NCI-H1930 (cell line): ENCODE results near the gene TOP3B.
"Not testable (repeated sequence)": the region's sequence is repeated elsewhere in the genome, so short reads cannot be mapped to it uniquely, and the experiment has no call there.

Experiments
- DNase-seq, 2 experiments: peaks; one replicate each; lab custom pipeline; 2025; lab: John Stamatoyannopoulos, UW

TOP3B gene

DNA sequence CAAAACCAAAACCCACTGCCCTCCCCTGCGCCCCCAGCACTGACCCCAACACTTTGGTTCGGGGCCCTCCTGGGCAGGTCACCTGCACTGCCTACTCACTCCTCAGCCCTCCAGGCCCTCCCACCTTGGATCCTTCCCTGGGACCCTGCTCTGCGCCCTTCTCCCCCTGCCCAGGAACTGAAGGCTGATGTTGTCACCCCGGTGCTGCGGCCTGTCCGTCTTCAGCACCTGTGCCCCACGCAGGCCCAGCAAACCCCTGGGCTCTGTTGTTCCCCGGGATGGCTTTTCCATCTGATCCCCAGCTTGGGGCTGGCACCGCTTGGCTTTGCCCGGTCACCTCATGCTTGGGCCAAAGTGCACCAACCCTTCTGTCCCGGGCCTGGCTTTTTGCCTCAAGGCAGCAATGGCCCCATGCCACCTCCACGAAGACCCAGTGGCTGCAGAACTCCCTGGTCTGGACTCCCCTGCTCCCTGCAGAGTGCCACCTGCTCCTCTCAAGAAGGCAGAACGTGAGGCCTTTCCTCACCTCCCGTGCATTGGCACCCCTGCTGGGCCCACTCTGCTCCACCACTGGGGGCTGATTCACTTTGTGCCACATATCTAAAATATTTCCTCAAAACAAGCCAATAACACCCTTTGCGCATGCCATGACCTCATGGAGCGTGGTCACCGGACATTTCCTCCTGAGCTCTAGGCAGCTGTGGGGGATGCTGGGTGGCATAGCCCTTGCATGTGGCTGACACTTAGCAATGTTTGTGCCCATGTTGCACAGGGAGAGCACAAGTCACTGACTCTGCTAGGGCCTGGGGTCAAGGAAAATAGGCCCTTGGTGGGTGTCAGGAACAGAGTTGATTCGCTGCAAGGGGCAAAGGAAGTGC, 38.8 kb downstream of the TOP3B start:
- no peak for DNase-seq

DNA sequence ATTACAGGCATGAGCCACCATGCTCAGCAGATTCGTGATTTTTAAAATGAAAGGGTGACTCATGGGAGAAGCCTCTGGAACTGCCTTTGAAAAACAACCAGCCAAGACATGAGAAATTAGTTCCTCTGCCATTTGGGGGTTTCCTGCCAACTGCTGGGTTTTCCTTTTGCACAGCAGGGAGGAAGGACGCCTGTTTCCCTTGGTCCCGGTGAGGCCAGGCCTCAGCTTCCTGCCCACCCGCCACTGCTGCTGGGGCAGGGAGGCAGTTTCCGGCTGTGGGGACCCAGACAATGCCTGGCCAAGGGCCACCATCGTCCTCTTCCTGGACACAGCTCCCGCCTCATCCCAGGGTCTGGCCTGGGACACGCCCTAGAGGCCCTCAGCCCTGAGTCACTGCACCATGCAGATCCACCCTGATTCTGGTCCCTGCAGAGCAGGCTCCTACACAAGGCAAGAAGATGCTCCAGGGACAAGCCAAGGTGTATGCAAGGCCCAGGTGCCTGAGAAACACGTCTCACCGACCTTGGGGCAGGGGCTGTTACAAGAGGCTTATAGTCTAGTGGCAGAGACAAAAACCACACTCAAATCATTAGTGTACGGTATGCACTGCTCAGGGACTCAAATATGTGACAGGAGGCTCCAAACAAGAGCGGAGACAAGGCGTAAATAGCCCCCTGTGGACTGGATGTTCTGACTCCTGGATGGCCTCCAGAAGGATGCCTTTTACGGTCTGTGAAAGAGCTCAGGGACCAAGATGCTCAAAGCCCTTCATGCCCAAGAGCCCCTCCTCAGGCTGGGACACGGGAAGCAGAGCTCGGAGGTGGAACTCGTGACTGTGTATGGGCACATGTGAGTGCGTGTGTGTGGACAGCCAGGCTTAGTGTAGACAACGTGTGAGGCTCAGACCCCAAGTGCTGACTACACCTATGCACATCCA, 39.9 kb downstream of the TOP3B start:
- DNase-seq: no peak

DNA sequence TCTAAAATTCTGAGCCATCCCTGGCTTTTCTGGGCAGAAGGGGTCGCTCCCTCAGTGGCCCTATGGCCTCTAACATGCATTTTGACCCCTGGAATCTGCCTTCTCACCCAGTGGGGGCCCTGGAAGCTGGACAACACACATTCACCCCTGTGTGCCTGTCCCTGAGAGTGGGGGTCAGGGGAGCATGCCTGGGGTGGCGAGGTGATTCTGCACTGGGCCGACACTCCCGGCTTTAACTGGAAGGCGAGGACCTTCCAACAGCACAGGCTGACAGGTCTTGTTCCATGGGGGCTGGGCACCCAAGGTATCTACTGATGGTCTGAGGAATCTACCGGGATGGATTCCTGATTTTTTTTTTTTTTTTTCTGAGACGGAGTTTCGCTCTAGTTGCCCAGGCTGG, 40.7 kb downstream of the TOP3B start:
- DNase-seq: no peak

DNA sequence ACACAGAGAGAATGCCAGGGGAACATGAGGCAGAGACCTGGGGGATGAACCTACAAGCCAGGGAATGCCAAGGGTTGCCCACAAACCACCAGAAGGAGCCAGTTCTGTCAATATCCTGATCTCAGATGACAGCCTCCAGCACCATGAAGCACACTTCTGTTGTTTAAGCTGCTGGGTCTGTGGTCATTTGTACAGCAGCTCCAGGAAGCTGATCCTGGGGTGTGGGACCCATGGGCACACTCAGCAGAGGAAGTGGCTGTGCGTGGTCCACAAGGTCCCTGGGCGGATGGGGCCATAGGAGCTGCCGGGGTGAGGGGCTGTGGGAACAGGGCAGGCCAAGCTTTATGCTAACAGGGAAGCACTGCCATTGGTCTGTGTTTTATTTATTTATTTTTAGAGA, 42.1 kb downstream of the TOP3B start:
- no peak for DNase-seq

DNA sequence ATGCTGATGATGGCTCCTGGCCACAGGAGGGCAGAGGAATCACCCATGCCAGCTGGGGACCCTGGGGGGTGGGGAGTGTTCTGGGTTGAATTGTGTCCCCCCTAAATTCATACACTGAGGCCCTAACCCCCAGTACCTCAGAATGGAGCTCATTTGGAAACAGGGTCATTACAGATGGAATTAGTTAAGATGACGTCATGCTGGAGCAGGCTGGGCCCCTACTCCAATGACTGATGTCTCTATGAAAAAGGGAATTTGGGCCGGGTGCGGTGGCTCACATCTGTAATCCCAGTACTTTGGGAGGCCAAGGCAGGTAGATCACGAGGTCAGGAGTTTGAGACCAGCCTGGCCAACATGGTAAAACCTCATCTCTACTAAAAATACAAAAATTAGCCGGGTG, 42.7 kb downstream of the TOP3B start:
- DNase-seq: not testable (repeated sequence)

DNA sequence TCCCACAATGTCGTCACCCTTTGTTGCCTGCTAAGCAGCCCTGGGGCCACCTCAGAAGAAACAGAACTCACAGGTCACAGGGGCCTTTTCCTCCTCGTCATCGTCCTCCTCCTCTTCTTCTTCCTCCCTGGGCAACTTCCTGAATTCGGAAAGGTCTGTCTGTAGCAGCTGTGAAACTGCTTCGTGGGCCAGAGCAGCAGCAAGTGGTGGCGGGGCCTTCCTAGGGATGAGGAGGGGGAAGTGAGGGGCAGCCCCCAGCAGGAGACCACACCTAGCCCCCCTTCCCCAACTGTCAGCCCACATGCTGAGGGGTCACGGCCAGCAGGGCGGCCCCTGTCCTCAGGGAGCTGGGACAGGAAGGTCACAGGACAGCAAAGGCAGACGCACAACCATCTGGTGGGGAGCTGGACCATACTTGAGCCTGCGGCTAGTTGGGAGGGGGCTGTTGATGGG, 43.1 kb downstream of the TOP3B start:
- DNase-seq: no peak

DNA sequence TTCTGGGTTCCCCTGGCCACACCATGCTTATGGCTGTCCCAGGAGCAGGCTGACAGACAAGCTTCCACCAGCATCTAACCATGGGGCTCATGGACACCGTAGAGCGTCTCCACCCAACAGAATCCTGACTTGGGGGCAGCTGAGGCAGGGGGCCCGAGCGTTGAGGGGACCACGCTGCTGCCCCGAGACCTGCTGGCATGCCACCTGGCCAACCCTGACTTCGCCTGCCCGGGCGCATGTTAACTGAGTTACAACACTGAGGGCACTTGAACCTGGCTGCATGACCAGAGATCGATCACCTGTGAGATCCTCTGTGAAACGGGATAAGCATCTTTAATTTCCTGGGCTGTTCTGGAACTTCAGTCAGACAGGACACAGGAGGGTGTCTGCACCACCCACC, 43.7 kb downstream of the TOP3B start:
- no peak for DNase-seq

DNA sequence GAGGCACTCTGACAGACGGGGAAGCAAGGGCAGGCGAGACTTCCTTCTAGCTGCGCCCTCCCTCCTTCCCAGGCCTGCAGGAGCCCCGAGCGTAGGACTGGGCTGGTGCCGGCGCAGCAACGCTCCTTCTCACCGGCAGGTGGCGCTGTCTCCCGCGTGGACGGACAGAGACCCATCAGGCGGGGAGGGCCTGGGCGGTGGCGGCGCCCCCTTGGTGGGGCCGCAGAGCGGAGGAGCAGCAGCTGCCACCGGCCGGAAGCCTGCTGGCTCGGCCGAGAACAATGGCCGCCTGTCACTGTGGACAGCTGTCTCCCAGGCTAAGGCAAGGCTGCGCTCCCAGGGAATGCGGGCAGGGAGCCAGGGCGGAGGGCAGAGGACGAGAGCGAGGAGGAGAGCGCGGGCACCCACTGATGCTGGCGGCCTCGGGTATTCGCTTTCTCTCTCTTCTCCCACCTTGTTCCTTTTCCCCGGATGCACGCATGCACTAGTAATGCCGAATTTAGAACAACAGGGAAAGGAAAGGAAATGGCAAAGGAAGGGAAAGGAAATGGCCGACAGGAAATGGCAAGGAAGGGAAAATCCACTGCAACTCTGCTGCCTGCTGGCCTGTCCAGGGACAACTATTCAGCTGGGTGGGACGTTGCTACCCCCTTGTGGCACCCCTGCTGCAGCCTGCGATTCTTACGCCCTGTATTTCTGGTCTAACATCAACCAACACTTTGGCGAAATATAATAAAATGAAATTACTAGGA, 44.3 kb downstream of the TOP3B start:
- DNase-seq: peak; percentile 85 to 88

DNA sequence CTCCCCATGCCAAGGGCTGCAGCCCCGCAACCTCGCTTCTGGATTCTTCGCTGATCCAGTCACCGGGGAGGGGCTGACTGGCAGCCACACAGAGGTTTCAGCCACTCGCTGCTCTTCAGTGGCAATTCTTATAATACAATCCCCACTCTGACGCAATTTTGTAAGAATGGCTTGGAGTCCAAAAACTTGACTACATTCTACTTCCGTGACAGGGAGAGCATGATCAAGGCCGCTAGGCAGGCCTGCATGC, 44.8 kb downstream of the TOP3B start:
- no peak for DNase-seq

DNA sequence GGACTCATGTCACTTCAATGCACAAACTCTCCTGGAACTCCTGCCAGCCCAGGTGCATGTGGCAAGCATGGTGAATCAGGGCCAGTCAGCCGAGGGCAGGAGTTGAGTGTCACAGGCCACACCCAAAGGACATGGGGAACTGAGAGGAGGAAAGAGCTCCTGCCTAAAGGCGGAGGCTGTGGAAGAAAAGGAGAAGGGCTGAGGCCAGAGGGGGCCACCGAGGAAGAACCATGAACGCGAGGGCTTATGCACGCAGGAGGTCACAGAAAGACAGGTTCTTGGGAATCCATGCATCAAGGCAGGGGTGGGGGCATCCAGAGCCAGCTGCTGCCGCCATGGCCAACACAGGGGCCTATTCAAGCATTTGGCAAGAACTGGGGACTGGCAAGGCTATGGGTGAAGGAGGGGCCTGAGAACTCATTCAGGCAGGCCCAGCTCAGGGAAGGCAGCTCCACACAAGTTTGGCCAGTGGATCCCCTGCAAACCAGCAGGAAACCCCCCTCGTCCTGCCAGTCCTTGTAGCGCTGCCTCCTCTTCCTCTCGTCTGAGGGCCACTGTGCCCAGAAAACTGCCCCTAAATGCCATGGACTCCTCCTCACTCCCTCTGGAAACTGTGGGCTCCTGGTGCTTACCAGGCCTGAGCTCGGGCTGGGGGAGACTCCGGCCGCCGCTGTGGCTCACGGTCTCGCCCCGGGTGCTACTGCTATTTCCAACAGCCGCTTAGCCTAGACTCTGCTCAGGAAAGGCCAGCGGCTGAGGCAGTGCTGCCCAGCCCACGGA, 45.4 kb downstream of the TOP3B start:
- DNase-seq: no peak

DNA sequence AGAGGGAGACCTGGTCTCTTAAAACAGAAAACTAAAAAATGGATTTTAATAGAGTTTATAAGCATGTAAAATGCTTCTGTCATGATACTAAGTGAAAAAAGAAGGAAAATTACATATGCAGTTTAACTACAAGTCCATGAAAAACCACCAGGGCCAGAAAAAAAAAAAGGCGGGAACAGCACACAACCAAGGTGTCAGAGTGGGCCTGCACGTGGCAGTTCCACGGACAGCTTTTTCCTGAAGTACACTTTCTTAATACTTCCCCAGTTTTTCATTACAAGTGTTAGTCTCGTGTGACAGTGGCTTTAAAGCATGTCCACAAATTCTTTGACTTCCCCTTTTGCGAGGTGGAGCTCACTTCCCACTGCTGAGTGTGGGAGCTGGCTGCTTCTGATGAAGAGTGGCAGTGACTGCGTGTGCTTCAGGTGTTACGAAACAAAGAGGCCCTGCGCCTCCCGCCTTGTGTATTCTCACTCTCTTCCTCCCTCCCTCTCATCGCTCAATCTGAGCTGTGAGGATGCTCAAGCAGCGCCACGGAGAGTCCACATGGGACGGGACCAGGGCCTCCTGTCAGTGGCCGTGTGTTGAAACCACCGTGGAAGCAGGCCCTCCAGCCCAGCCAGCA, 46.3 kb downstream of the TOP3B start:
- no peak for DNase-seq

DNA sequence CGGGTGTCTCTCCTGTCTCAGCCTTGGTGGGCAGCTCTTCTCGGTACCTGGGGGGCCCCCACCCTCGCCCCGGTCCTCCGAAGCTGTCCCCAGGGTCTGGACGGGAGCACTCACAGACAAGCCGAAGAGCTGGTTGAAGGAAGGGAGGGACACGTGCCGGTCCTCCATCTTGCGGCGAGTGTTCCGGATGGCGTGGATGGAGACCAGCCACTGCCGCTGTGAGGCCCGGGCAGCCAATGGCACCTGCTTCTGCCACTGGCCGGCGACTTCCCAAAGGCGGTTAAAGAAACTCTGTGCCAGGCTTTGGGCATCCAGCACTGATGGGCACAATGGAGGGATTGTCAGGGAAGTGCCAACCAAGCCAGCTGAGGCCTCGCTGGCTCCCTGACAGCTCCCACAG, 48.7 kb downstream of the TOP3B start:
- DNase-seq: no peak

DNA sequence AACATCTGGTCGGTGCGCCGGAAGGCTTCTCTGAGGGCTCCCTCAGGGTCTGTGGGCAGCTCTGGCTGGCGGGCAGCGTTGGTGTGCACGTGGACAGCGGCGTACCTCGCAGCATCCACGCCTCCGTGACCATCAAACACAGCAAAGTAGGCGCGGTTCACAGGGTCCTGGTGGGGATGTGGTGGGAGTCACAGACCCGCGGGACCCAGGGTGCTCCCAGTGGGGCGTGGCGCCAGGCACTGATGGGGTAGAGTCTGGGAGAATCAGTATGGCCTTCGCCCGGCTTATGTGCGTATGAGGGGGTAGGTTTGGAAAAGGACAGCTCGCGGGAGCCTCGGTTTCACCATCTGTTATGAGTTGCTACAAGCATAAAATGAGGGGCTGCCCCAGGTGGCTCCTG, 49.2 kb downstream of the TOP3B start:
- no peak for DNase-seq

DNA sequence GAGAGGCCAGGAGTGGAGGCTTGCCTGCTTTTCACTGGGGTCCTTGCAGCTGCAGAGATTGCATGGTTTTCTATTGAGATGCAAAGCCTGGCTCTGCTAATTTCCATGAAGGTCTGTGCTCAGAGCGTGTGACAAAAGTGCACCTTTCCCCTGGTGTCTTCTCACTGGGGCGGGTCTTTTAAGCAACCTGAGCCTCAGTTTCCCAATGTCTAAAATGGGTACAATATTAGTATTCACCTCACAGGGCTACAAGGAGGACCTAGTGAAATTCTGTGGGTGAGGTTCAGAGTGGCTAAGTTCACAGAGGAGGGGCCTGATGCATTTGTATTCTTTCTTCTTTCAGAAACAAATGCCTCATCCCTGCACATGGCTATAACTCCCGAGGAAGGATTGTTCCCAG, 50.2 kb downstream of the TOP3B start:
- no peak for DNase-seq

DNA sequence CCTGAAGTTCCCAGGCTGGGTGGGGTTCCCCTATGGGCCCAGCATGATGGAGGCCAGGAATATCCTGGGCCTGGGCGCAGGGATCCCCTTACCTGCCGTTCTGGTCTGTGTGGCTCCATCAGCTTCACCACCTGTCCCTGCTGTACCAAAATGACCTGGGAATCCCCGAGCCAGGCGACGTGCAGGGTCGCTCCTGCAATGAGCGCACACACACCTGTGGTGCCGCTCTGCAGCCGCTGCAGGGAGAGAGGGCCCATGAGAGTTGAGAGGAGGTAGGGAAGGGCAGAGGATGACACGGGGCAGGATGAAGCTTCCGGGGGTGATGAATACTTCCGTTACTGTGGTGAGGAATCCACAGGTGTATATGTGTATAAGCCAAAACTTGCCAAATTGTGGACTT, 51.5 kb downstream of the TOP3B start:
- no peak for DNase-seq

DNA sequence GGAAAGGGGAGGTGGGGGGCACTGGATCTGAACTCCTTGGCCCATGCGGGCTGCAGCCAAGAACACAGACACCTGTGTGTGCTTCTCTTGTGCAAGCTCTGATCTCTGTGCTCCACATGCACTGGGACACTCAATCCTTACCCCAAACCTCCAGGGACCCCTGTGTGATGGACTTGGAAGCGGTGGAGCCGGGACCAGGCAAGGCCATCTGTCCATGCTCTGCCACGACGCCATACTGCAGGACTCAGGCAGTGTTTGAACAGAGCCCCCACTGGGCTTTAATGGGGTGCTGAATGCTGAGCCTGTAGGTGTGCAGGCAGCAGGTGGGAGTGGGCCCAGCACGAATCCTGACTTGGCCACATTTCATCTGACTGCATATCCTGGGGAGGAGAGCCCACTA, 53.3 kb downstream of the TOP3B start:
- DNase-seq: no peak

DNA sequence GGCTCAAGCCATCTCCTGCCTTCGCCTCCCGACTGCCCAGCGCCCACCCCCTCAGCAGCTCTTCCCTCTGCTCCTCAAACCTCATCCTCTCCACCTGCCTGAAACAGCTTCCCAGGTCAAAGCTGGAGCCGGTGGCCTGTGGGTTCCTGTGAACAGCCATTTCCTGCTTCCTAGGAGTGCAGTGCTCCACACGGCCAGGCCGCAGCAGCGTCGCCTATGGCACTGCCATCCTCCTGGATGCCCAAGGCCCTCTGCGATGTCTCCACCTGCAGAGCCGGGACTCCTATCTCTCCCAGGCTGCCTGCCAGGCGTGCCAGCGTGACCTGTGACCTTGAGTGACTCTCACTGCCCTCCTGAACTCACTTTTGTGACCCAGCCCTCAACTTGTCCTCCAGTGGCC, 54.5 kb downstream of the TOP3B start:
- DNase-seq: no peak

DNA sequence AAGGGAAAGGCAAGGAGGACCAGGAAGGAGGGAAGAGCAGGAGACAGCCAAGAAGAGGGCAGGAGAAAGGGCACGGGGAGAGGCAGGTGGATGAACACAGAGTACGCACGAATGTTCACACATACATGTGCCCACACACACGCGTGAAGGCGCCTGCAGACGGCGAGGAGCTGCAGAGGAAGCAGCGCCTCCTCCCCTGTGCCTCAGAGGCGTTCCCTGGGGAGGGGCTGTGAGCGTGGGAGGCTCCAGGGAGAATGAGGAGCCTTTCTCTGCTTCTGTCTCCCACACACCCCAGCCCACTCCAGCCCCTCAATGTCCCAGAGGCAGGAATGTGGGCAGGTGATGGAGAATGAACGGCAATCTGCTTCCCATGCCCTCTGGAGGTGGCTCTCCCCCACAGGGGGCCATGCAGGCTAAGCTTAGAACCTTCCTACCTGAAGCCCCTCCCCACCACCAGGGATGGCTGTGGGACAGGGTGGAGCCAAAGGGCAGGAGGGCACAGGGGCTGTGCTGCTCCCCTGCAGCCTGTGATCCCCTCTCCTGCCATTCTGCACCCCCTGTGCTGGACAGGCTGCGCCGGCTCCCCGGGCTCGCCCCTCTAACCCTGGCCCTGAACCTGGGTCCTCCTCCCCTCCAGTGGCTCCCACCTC, 55.3 kb downstream of the TOP3B start:
- DNase-seq: no peak

DNA sequence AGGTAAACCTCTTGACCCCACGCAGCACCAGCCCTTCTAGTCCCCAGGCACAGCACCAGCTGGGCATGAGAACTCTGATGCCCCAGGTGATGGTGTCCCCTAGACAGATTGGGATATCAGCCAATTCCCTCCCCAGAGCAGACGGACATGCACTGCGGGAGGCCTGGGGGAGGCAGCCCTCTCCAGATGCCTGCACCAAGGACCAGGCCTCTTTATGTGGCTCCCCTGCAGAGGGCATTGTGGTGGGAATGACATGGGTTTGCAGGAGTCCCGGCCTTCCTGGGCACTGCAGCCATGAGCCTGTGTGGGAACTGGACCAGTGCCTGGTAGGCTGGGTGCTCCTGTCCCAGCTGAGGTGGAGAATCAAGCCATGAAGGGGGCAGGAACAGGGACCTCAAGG, 55.9 kb downstream of the TOP3B start:
- no peak for DNase-seq

DNA sequence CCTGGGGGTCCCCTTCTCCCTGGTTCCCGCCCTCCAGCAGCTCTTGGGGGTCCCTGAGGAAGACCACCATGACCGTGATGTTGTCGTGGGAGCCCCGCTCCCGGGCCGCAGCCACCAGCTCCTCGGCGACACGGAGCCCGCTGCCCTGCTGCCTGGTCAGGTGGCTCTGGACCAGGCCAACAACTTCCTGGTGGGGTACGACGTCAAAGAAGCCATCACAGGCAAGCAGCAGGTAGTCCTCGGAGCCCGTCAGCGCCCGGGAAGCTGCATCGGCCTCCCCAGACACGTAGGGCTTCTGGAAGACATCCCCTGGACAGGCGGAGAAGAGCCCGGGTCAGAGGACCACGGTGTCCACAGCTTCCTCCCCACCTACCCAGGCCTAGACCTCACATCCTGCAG, 59.4 kb downstream of the TOP3B start:
- DNase-seq: no peak
